Measurements from ENCODE around the gene BCOR. TPM values are rescaled to one million over a fixed set of nuclear protein-coding genes. Genes with fewer than 3 reads are reported as not detected.

The BCOR gene
- total RNA-seq (2014; rRNA removed; shearing (Covaris generic)) = 35.5 and 50.6 TPM in 2 replicates

GRCh38 chrX:40097504-40098263, at the start of gene BCOR:
Gene BCOR (minus strand): TSS chrX:40097958. CDS start chrX:40077929, 20,029 bp downstream.
- DNase-seq (ENCODE audit: low read depth) = peak; percentile 73

GRCh38 chrX:40147126-40147952, 49.6 kb upstream of the BCOR start:
- no peak for DNase-seq (ENCODE audit: low read depth)

GRCh38 chrX:40146262-40147125, 48.7 kb upstream of the BCOR start:
- peak; percentile 62 for DNase-seq (ENCODE audit: low read depth)

- DNase-seq (ENCODE audit: low read depth) = no peak
Measured at GRCh38 chrX:40145923-40146261, 48.1 kb upstream of the BCOR start.

- no peak for DNase-seq (ENCODE audit: low read depth)
Measured at GRCh38 chrX:40145001-40145922, 47.5 kb upstream of the BCOR start.

GRCh38 chrX:40144576-40144975, 46.8 kb upstream of the BCOR start:
- DNase-seq (ENCODE audit: low read depth) = no peak

- DNase-seq (ENCODE audit: low read depth) = no peak
Measured at GRCh38 chrX:40143987-40144386, 46.2 kb upstream of the BCOR start.

GRCh38 chrX:40143001-40143400, 45.2 kb upstream of the BCOR start:
- DNase-seq (ENCODE audit: low read depth) = no peak

- DNase-seq (ENCODE audit: low read depth) = no peak
Measured at GRCh38 chrX:40142417-40142816, 44.7 kb upstream of the BCOR start.

GRCh38 chrX:40140706-40141499, 43.1 kb upstream of the BCOR start:
- peak; percentile 40 for DNase-seq (ENCODE audit: low read depth)

- peak; percentile 88 for DNase-seq (ENCODE audit: low read depth)
Measured at GRCh38 chrX:40132751-40133150, 35.0 kb upstream of the BCOR start.

- peak; percentile 24 for DNase-seq (ENCODE audit: low read depth)
Measured at GRCh38 chrX:40131654-40132337, 34.0 kb upstream of the BCOR start.

- DNase-seq (ENCODE audit: low read depth) = peak; percentile 92
Measured at GRCh38 chrX:40130207-40130606, 32.4 kb upstream of the BCOR start.

- DNase-seq (ENCODE audit: low read depth) = peak; percentile 32
Measured at GRCh38 chrX:40127052-40127451, 29.3 kb upstream of the BCOR start.

- no peak for DNase-seq (ENCODE audit: low read depth)
Measured at GRCh38 chrX:40122487-40122886, 24.7 kb upstream of the BCOR start.

- no peak for DNase-seq (ENCODE audit: low read depth)
Measured at GRCh38 chrX:40121618-40122017, 23.9 kb upstream of the BCOR start.

- no peak for DNase-seq (ENCODE audit: low read depth)
Measured at GRCh38 chrX:40120838-40121580, 23.3 kb upstream of the BCOR start.

GRCh38 chrX:40117715-40118285, 20.0 kb upstream of the BCOR start:
- DNase-seq (ENCODE audit: low read depth) = no peak

Measured in M059J (cell line).